Activated CD8-positive, alpha-beta T cell treated with anti-CD3 and anti-CD28 coated beads for 36 hours (primary cell): Measurements from ENCODE around the gene VIP. TPM values are rescaled to one million over a fixed set of nuclear protein-coding genes. Genes with fewer than 3 reads are reported as not detected.

Source experiments
- ATAC-seq: fragments of 200-7000 bp; cut with Tn5 transposase; one replicate; pipeline ENCODE4 v1.10.0; 2021; ENCODE audit warnings: mild to moderate bottlenecking, moderate library complexity
- CTCF ChIA-PET: fragments of 350-600 bp; sonication (Branson Sonifier 250); formaldehyde crosslinking; loops from one replicate; lab custom pipeline; 2021; ENCODE audit warnings: antibody characterized with exemption; lab: Charles Lee
- POLR2A ChIA-PET: fragments of 350-600 bp; sonication (Branson Sonifier 250); formaldehyde crosslinking; loops from one replicate; lab custom pipeline; 2021; ENCODE audit warnings: antibody characterized with exemption; lab: Charles Lee
- DNase-seq: peaks from one replicate; pipeline ENCODE4 v3.0.0-alpha.2; 2020
- H3K27ac Mint-ChIP-seq: one replicate; pipeline ENCODE4 v1.8.0; 2021; ENCODE audit warnings: mild to moderate bottlenecking, mixed read lengths
- H3K27me3 Mint-ChIP-seq: one replicate; pipeline ENCODE4 v1.8.0; 2021; ENCODE audit warnings: mixed read lengths
- H3K36me3 Mint-ChIP-seq: one replicate; pipeline ENCODE4 v1.8.0; 2021; ENCODE audit warnings: low read depth, mixed read lengths
- H3K4me1 Mint-ChIP-seq: one replicate; pipeline ENCODE4 v1.8.0; 2021; ENCODE audit warnings: low read depth, mixed read lengths
- H3K4me3 Mint-ChIP-seq: one replicate; pipeline ENCODE4 v1.8.0; 2021; ENCODE audit warnings: mild to moderate bottlenecking, moderate library complexity, mixed read lengths
- H3K9me3 Mint-ChIP-seq: one replicate; pipeline ENCODE4 v1.8.0; 2021; ENCODE audit warnings: mixed read lengths
- CTCF ChIP-seq: fragments of 200-600 bp; IDR thresholded peaks from one replicate; pipeline ENCODE4 v1.8.0; 2022; ENCODE audit warnings: antibody characterized with exemption, mild to moderate bottlenecking
- intact Hi-C: fragments of 100-400 bp; cut with micrococcal nuclease; formaldehyde crosslinking; loops from one replicate; pipeline ENCODE4 v1.10.0; 2022
- total RNA-seq, 2 experiments: library from RNA; stranded (reverse); gene quantifications; one replicate each; pipeline ENCODE4 v1.2.3, GENCODE V29; 2021

Gene VIP
- total RNA-seq, 2 experiments from 2014 or later: not detected

- Mint-ChIP-seq H3K4me3 (no peak overlapping the region), H3K27me3 (peaks cover 2% of the 10 kb centered on the region), H3K27ac (no peak overlapping the region), H3K36me3 (no peaks in the 10 kb centered on the region), H3K9me3 (peaks cover under 1% of the 10 kb centered on the region), H3K4me1 (no peaks in the 10 kb centered on the region)
- TF ChIP-seq CTCF: no peak
- CTCF ChIA-PET: no interaction called here
- POLR2A ChIA-PET: no interaction called here
- DNase-seq (no peak), ATAC-seq (no peak)
- intact Hi-C loops: no loop called here
Observed at GRCh38 chr6:152727507-152727906, 23.1 kb upstream of the VIP start.

- Mint-ChIP-seq H3K9me3 (peaks cover 2% of the 10 kb centered on the region), H3K4me1 (no peaks in the 10 kb centered on the region), H3K27ac (no peak overlapping the region), H3K36me3 (no peaks in the 10 kb centered on the region), H3K27me3 (no peaks in the 10 kb centered on the region), H3K4me3 (no peak overlapping the region)
- intact Hi-C loops: no loop called here
- TF ChIP-seq CTCF: no peak
- CTCF ChIA-PET: no interaction called here
- no peak for ATAC-seq
- no peak for DNase-seq
- POLR2A ChIA-PET: no interaction called here
Observed at GRCh38 chr6:152734630-152735029, 16.0 kb upstream of the VIP start.

GRCh38 chr6:152736687-152737273, 13.8 kb upstream of the VIP start:
- intact Hi-C loops: no loop called here
- CTCF ChIA-PET: no interaction called here

GRCh38 chr6:152745509-152746171, 5.0 kb upstream of the VIP start:
- Mint-ChIP-seq H3K4me1 (no peaks in the 10 kb centered on the region), H3K36me3 (no peaks in the 10 kb centered on the region), H3K4me3 (no peak overlapping the region), H3K27me3 (peaks cover 2% of the 10 kb centered on the region), H3K27ac (no peak overlapping the region), H3K9me3 (no peaks in the 10 kb centered on the region)
- no peak for TF ChIP-seq CTCF
- ChIA-PET POLR2A (no interaction called here), CTCF (no interaction called here)
- intact Hi-C loops: no loop called here
- ATAC-seq: no peak
- no peak for DNase-seq

More at GRCh38 chr6:152736687-152737273, 13.8 kb upstream of the VIP start:
- H3K27me3 Mint-ChIP-seq: no peaks in the 10 kb centered on the region
- ATAC-seq (no peak), DNase-seq (no peak)
- no peaks in the 10 kb centered on the region for H3K4me1 Mint-ChIP-seq
- H3K4me3 Mint-ChIP-seq: no peak overlapping the region
- peaks cover 2% of the 10 kb centered on the region for H3K9me3 Mint-ChIP-seq
- POLR2A ChIA-PET: no interaction called here
- TF ChIP-seq CTCF: no peak
- H3K36me3 Mint-ChIP-seq: no peaks in the 10 kb centered on the region
- no peak overlapping the region for H3K27ac Mint-ChIP-seq

GRCh38 chr6:152746172-152746553, 4.4 kb upstream of the VIP start:
- intact Hi-C loops: no loop called here
- no peak overlapping the region for H3K4me3 Mint-ChIP-seq

More at GRCh38 chr6:152746172-152746553, 4.4 kb upstream of the VIP start:
- Mint-ChIP-seq H3K4me1 (no peaks in the 10 kb centered on the region), H3K9me3 (no peaks in the 10 kb centered on the region), H3K27ac (no peak overlapping the region), H3K36me3 (no peaks in the 10 kb centered on the region), H3K27me3 (peaks cover 2% of the 10 kb centered on the region)
- CTCF ChIA-PET: no interaction called here
- no peak for DNase-seq
- TF ChIP-seq CTCF: no peak
- ATAC-seq: no peak
- POLR2A ChIA-PET: no interaction called here
